Gastroesophageal sphincter (tissue), 4 donors: ENCODE data around the gene CEP72. TPM values are rescaled to one million over a fixed set of nuclear protein-coding genes. Genes with fewer than 3 reads are reported as not detected.
"Not testable (repeated sequence)": the region's sequence is repeated elsewhere in the genome, so short reads cannot be mapped to it uniquely, and the experiment has no call there.

Experiments used
- ATAC-seq: fragments of 150-250 bp; one replicate; pipeline ENCODE4 v1.9.1; 2016; ENCODE audit warnings: mild to moderate bottlenecking, moderate library complexity
- H3K27ac ChIP-seq, 4 donors: fragments of 200-600 bp; sonication (generic) in 3 of 4; 1 replicate in 3 of 4; 2 replicates in 1 of 4; pipeline ENCODE4 v1.5.1; 2016 to 2019
- H3K27me3 ChIP-seq: fragments of 200-600 bp; sonication (generic); one replicate; pipeline ENCODE4 v1.5.1; 2019
- H3K36me3 ChIP-seq, 2 donors: fragments of 200-600 bp; sonication (generic); one replicate each; pipeline ENCODE4 v1.5.1; 2019; ENCODE audit warnings: control low read depth in 1 of 2
- H3K4me1 ChIP-seq, 3 donors: fragments of 200-600 bp; sonication (generic); 1 replicate in 2 of 3; 2 replicates in 1 of 3; pipeline ENCODE4 v1.5.1; 2016 to 2019; ENCODE audit warnings: control low read depth in 2 of 3
- H3K4me3 ChIP-seq, 2 donors: fragments of 200-600 bp; sonication (generic); one replicate each; pipeline ENCODE4 v1.5.1; 2019; ENCODE audit warnings: mild to moderate bottlenecking in 1 of 2, moderate library complexity in 1 of 2
- H3K9me3 ChIP-seq, 3 donors: fragments of 200-600 bp; sonication (generic); one replicate each; pipeline ENCODE4 v1.5.1; 2017 to 2019; ENCODE audit warnings: control low read depth in 2 of 3
- CTCF ChIP-seq, 4 experiments: fragments of 200-600 bp in 2 of 4; fragments of 450-650 bp in 2 of 4; sonication (generic) in 1 of 4; IDR thresholded peaks; one replicate each; pipeline ENCODE4 v1.5.1; 2017 to 2019; ENCODE audit warnings: antibody characterized with exemption in 4 of 4, mild to moderate bottlenecking in 2 of 4, moderate library complexity in 2 of 4
- EP300 ChIP-seq: sonication (generic); formaldehyde crosslinking; IDR thresholded peaks from one replicate; pipeline ENCODE4 v1.6.1; 2017; ENCODE audit warnings: antibody characterized with exemption, mild to moderate bottlenecking
- POLR2A ChIP-seq, 2 donors: fragments of 450-650 bp; IDR thresholded peaks; one replicate each; pipeline ENCODE4 v1.6.1; 2017; ENCODE audit warnings: antibody characterized with exemption in 2 of 2, mild to moderate bottlenecking in 2 of 2, moderate library complexity in 1 of 2
- POLR2AphosphoS5 ChIP-seq: sonication (generic); formaldehyde crosslinking; IDR thresholded peaks from one replicate; pipeline ENCODE4 v1.6.1; 2017; ENCODE audit warnings: antibody characterized with exemption
- WGBS, 2 donors: methylation state at CpG; one replicate each; pipeline ENCODE4 v1.1.5; 2018; ENCODE audit warnings: low coverage in 1 of 2; 5-methylcytosine and 5-hydroxymethylcytosine counted together
- total RNA-seq, 4 donors: library from RNA; depleted of rRNA; stranded (reverse); fragments of >200 nt; gene quantifications; one replicate each; pipeline ENCODE4 v1.1.0, GENCODE V29; 2016

CEP72 gene
- total RNA-seq, 4 donors from 2014 or later: 2.1 to 8.7 (median 3.8) TPM

GRCh38 chr5:683551-684481, 71.7 kb downstream of the CEP72 start:
- Histone ChIP-seq H3K9me3 (no peaks in the 10 kb centered on the region), H3K4me1 (peaks cover 0 to 61% (median 23%) of the 10 kb centered on the region in 3 donors), H3K27me3 (no peaks in the 10 kb centered on the region), H3K27ac (peak overlapping the region in 2 of 4 donors; percentile 72 to 82), H3K4me3 (no peak overlapping the region), H3K36me3 (no peaks in the 10 kb centered on the region)
- peak; percentile 78 for ATAC-seq
- 31 to 90% methylated on average over 2 to 7 of the region's 30 CpGs for WGBS, 2 donors
- TF ChIP-seq POLR2AphosphoS5: no peak
- no peak for TF ChIP-seq POLR2A (IDR thresholded peaks at IDR 0.05)
- no peak for TF ChIP-seq EP300

GRCh38 chr5:684751-685216, 72.6 kb downstream of the CEP72 start:
- Histone ChIP-seq H3K27me3 (no peaks in the 10 kb centered on the region), H3K4me1 (peaks cover 0 to 53% (median 23%) of the 10 kb centered on the region in 3 donors), H3K36me3 (no peaks in the 10 kb centered on the region), H3K4me3 (no peak overlapping the region), H3K9me3 (no peaks in the 10 kb centered on the region), H3K27ac (peak overlapping the region in 2 of 4 donors; percentile 72 to 82)
- 50% methylated on average over 2 of the region's 17 CpGs; no CpG with 5 or more reads in 1 of the 2 donors for WGBS, 2 donors
- no peak for TF ChIP-seq CTCF (IDR thresholded peaks at IDR 0.05)
- TF ChIP-seq POLR2AphosphoS5: no peak
- no peak for TF ChIP-seq EP300
- TF ChIP-seq POLR2A (IDR thresholded peaks at IDR 0.05): no peak
- no peak for ATAC-seq

GRCh38 chr5:685262-686171, 73.4 kb downstream of the CEP72 start:
- H3K36me3 ChIP-seq: no peaks in the 10 kb centered on the region
- no peak overlapping the region for H3K4me3 ChIP-seq
- peaks cover 0 to 53% (median 23%) of the 10 kb centered on the region in 3 donors for H3K4me1 ChIP-seq
- WGBS, 2 donors: 94 to 100% methylated on average over 2 to 3 of the region's 24 CpGs
- H3K27ac ChIP-seq: peak overlapping the region in 2 of 4 donors; percentile 72 to 82
- no peak for TF ChIP-seq EP300
- no peak for TF ChIP-seq CTCF (IDR thresholded peaks at IDR 0.05)
- no peak for TF ChIP-seq POLR2AphosphoS5
- TF ChIP-seq POLR2A (IDR thresholded peaks at IDR 0.05): no peak
- no peak for ATAC-seq
- H3K9me3 ChIP-seq: no peaks in the 10 kb centered on the region
- no peaks in the 10 kb centered on the region for H3K27me3 ChIP-seq

GRCh38 chr5:686172-686523, 74.0 kb downstream of the CEP72 start:
- H3K9me3 ChIP-seq, H3K4me3 ChIP-seq, ATAC-seq, H3K27me3 ChIP-seq, H3K36me3 ChIP-seq: not testable (repeated sequence)
- WGBS, 2 donors: 100% methylated on average over 3 of the region's 12 CpGs; no CpG with 5 or more reads in 1 of the 2 donors
- peak overlapping the region in 1 of 4 donors; percentile 72 for H3K27ac ChIP-seq
- H3K4me1 ChIP-seq: peaks cover 0 to 47% (median 23%) of the 10 kb centered on the region in 3 donors

- not testable (repeated sequence) for H3K4me3 ChIP-seq, H3K27me3 ChIP-seq, H3K9me3 ChIP-seq, ATAC-seq, H3K27ac ChIP-seq, H3K36me3 ChIP-seq
- WGBS, 2 donors: no CpG with 5 or more reads among the region's 12 CpGs
- peaks cover 0 to 40% (median 23%) of the 10 kb centered on the region in 3 donors for H3K4me1 ChIP-seq
These were observed 74.8 kb downstream of the CEP72 start for GRCh38 chr5:686936-687335.

GRCh38 chr5:688348-689010, 76.3 kb downstream of the CEP72 start:
- H3K4me1 ChIP-seq: peaks cover 0 to 25% (median 18%) of the 10 kb centered on the region in 3 donors
- not testable (repeated sequence) for H3K9me3 ChIP-seq, H3K36me3 ChIP-seq, ATAC-seq, H3K27me3 ChIP-seq, H3K4me3 ChIP-seq
- H3K27ac ChIP-seq: peak overlapping the region in 1 of 4 donors; percentile 43
- no CpG with 5 or more reads among the region's 30 CpGs for WGBS, 2 donors

- peak; percentile 7 for ATAC-seq
- no CpG with 5 or more reads among the region's 12 CpGs for WGBS, 2 donors
- H3K27me3 ChIP-seq, H3K4me1 ChIP-seq, H3K27ac ChIP-seq, H3K4me3 ChIP-seq, H3K9me3 ChIP-seq, H3K36me3 ChIP-seq: not testable (repeated sequence)
These were observed 78.2 kb downstream of the CEP72 start for GRCh38 chr5:690293-690692.

GRCh38 chr5:691049-691448, 78.9 kb downstream of the CEP72 start:
- not testable (repeated sequence) for H3K27me3 ChIP-seq, H3K9me3 ChIP-seq, H3K36me3 ChIP-seq, H3K4me1 ChIP-seq
- WGBS, 2 donors: no CpG with 5 or more reads among the region's 23 CpGs
- Histone ChIP-seq H3K4me3 (peak overlapping the region in 1 of 2 donors; percentile 24), H3K27ac (peak overlapping the region in 2 of 4 donors; percentile 89)
- peak; percentile 60 for ATAC-seq
